GM18505 (cell line): ENCODE data around the gene LRIG1.

ENCODE experiments used
- ATAC-seq: cut with Tn5 transposase; IDR thresholded peaks from one replicate; pipeline ENCODE4 v1.9.1; 2021; ENCODE audit not compliant: unreplicated experiment
- POLR2A ChIP-seq: IDR thresholded peaks from 4 replicates; pipeline ENCODE4 v1.6.1; 2011; ENCODE audit warnings: borderline replicate concordance; ENCODE audit not compliant: insufficient read depth, insufficient read length; ENCODE audit errors: extremely low read depth

LRIG1 gene

GRCh38 chr3:66404197-66404596 is 96.6 kb downstream of the LRIG1 start:
- no peak for TF ChIP-seq POLR2A
- ATAC-seq, result no peak

GRCh38 chr3:66403323-66403990 is 97.4 kb downstream of the LRIG1 start:
- no peak for TF ChIP-seq POLR2A
- ATAC-seq, result no peak

- no peak for TF ChIP-seq POLR2A
- no peak for ATAC-seq
These were observed 98.1 kb downstream of the LRIG1 start for GRCh38 chr3:66402596-66403290.

GRCh38 chr3:66401675-66402491 is 98.9 kb downstream of the LRIG1 start:
- ATAC-seq, result no peak
- TF ChIP-seq POLR2A, result no peak

GRCh38 chr3:66401157-66401550 is 99.7 kb downstream of the LRIG1 start:
- no peak for TF ChIP-seq POLR2A
- ATAC-seq, result no peak

GRCh38 chr3:66400411-66401156 is 100.2 kb downstream of the LRIG1 start:
- no peak for ATAC-seq
- TF ChIP-seq POLR2A, result no peak

GRCh38 chr3:66399529-66400232 is 101.1 kb downstream of the LRIG1 start:
- no peak for TF ChIP-seq POLR2A
- no peak for ATAC-seq

- ATAC-seq, result no peak
- TF ChIP-seq POLR2A, result no peak
These were observed 102.4 kb downstream of the LRIG1 start for GRCh38 chr3:66398228-66399025.

- TF ChIP-seq POLR2A, result no peak
- no peak for ATAC-seq
These were observed 103.1 kb downstream of the LRIG1 start for GRCh38 chr3:66397745-66398144.

- ATAC-seq, result no peak
- no peak for TF ChIP-seq POLR2A
These were observed 103.9 kb downstream of the LRIG1 start for GRCh38 chr3:66396888-66397287.

- TF ChIP-seq POLR2A, result no peak
- ATAC-seq, result no peak
These were observed 104.6 kb downstream of the LRIG1 start for GRCh38 chr3:66396161-66396760.
